GF-D8 (cell line): ENCODE data around the gene GRID1.
"Not testable (repeated sequence)": the region's sequence is repeated elsewhere in the genome, so short reads cannot be mapped to it uniquely, and the experiment has no call there.

Experiments
- DNase-seq: peaks from one replicate; lab custom pipeline; 2025; lab: John Stamatoyannopoulos, UW

Gene GRID1

GRCh38 chr10:86391986-86392722 is 25.6 kb upstream of the GRID1 start:
- DNase-seq, result no peak

DNA sequence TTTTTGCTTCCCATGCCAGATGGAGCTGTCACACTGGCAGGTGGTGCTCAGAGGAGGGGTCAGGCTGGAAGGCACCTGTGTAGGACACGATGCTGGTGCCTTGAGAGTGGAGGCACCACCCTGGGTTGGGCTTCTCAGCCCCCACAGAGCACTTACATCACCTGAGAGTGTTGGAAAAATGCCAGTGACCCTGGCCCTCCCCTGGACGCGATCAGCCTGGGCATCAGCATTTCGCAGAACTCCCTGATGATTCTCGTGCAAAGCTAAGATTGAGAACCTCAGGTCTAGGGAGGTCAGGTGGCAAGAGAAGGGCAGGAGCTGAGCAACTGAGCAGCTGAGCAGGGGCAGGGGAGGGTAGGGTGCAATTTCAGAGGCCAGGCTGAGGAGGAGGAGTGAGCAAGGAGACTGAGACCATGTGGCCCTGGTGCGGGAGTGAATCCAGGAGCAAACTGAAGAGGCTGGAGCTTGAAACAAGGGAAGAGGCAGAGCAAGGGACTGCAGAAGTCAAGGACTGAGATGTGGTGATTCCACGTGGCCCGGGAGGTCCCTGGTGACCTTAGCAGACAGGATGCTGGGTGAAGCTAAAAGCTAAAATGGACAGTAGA is 24.7 kb upstream of the GRID1 start:
- no peak for DNase-seq

DNA sequence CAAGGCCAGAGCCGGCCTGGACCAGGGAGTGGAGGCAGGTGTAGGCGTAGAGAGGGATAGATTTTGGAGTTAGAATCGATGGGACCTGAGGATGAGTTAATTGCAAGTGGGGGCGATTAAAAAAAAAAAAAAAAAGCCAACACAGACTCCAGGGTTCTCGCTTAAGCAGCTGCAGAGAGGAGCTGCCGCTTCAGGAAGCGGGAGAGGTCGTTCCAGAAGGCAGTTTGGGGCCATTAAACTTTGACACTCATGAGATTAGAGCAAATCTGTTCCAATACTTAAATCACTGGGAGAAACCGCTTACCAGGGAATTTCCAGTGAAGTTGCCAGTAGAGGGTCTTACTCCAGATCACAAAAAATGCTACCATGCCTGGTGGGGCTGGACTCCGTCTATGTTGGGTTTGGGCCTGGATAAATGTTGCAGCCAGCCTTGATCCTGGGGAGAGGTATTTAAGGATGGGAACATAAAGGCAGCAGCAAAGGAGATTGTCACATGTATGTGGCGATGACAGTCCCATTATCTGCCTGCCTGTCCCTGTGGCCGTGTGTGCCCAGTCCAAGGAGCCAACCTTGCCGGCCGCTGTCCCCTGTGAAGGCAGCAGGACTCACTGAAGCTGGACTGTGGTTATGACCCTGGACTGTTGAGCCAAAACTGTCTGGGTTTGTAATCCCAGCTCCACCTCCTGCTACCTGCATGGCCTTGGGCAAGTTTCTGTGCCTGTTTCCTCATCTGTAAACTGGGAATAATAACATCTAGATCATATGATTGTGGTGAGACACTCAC is 23.9 kb upstream of the GRID1 start:
- no peak for DNase-seq

DNA sequence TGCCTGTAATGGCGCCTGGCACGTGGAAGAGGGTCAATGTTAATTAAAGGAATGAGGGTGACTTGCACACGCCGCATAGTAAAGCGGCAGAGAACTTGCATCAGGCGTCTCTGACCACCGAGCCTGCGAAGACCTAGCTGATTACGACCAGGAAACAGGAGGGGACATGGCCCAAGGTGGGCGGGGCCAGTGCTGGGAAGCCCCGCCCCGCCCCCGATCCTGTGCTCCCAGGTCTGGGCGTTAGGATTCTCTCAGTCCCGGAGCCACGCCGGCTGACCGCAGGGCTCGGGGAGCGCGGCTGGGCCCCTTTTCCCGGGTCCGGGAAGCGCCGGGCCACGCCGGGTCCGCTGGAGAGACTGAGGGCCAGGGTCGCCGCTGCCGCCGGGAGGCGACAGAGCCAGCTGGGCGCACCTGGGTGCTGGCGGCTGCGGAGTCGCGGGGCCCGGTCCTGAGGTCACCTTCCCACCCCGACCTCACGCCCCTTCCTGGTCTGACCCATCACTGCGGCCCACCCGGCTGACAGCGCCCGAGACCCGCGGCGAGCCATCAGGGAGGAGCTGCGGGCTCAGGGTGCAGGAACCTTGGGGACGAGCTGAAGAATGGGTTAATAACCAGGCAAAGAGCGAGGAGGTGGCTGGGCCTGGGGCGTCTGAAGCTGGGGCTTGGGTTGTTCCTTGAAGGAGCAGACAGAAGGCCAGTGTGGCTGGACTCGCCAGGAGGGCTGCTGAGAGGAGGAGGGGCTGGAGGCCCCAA is 23.0 kb upstream of the GRID1 start:
- DNase-seq, result no peak

DNA sequence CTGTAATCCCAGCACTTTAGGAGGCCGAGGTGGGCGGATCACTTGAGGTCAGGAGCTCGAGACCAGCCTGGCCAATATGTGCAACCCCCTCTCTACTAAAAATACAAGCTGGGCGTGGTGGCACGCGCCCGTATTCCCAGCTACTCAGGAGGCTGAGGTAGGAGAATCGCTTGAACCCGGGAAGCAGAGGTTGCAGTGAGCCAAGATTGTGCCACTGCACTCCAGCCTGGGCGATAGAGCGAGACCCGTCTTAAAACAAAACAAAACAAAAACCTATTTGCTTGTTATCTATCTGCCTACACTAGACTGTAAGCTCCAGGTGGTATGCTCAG is 22.5 kb upstream of the GRID1 start:
- DNase-seq, result not testable (repeated sequence)

GRCh38 chr10:86388119-86388704 is 21.6 kb upstream of the GRID1 start:
- DNase-seq, result no peak

- no peak for DNase-seq
Observed at GRCh38 chr10:86387178-86387794, 20.7 kb upstream of the GRID1 start.

DNA sequence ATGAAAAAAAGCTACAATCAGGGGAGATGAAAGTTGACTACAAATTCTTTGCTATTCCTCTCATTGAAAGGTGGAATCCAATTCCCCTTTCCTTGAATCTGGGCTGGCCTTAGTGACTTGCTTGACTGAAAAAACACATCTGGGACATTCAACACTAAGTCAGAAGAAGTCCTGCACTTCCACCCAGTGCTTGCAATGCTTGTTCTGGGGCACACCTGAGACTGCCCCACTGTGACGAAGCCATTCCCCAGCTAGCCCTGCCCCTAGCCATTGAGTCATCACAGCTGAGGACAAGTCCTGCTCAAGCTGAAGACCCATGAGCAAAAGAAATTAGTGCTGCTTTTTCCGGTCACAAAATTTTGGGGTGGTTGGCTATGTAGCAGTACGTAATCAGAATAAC is 19.2 kb upstream of the GRID1 start:
- DNase-seq, result no peak

DNA sequence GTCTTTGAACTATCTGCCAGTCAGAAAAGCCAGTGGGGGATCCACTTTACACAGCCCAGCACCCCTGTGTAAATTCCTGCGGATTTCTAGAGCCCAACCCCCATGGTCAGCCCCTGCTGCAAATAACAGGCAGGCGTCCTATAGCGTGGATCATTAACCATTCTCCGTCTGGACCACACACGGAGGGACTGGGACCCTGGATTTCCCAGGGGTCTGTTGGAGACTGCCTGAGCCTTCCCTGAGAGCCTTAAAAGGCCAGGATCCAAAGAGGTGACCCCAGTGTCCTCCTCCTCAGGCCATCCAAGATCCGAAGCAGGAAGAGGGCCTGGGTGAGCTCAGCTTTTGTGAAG is 11.2 kb upstream of the GRID1 start:
- DNase-seq, result no peak

DNA sequence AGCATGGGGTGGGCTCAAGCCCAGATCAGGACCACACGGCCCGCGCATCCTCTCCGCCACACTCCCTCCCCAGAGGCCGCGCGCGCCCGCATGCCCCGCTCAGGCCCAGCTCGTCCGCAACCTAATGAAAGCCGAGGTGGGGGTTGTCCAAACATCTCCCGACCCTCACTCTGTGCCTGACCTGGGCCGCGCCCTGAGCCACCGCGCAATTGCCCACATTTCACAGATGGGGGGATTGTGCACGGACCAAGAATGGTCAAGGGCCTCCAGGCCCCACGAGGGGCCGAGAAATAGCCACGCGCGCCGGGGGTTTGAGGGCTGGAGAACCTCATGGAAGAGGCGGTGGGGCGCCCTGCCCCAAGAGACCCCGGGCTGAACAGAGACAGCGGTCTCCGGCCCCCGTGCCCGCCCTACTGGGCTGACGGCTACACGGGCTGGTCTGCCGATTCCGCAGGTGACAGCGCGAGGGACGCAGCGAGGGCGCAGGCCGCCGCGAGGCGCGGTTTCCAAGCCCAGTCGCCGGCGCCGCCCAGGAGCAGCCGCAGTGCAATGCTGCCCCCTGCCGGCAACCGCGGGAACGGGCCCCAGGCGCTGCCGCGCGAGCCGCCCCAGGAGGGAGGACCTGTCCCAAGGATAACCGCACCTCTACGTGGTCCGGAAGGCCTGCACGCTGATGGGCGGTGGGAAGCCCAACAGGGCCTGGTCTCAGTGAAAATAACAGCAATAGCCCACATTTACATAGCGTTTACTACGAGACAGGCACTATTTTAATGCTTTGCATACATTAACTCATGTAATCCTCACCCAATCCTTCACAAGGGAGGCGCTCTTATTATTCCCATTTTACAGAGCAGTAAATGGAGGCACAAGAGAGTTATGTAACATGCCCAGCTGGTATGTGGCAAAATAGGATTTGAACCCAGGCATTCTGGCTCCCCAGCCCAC is 10.5 kb upstream of the GRID1 start:
- no peak for DNase-seq

DNA sequence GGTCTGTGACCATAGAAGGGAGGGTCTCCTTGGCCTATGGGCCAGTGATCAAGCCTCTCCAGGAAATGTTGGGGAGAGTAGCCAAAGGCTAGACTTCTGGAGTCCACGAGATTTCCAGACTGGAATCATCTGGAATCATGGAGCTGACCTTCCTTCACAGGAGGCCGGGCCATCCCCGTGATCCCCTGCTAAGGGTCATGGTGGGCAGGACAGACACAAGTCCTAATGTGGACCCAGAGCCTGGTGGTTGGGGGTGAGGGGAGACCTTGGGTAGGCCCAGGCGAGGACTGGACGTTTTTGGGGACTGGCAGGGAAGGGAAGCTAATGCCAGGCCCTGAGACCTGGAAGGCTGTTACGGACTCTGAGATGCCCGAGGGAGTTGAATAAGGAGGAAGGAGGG is 9.8 kb upstream of the GRID1 start:
- no peak for DNase-seq

DNA sequence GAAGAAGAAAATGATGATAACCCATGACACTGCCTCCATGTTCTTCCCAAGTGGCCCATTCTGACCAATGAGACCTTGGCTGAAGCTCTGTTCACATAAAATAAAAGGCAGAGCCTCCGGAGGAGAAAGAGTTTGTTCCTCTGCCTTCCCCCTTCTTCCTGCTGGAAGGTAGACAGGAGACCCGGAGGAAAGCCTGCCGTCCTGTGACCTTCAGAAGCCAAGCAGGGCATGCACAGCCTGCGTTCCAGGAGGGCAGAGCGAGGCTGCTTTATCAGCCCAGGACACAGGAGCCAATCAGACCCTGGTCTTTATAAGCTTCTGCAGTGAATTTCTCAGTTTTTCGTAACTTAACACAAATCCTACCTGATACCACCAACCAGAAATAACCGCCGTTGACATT is 8.6 kb upstream of the GRID1 start:
- DNase-seq, result no peak

DNA sequence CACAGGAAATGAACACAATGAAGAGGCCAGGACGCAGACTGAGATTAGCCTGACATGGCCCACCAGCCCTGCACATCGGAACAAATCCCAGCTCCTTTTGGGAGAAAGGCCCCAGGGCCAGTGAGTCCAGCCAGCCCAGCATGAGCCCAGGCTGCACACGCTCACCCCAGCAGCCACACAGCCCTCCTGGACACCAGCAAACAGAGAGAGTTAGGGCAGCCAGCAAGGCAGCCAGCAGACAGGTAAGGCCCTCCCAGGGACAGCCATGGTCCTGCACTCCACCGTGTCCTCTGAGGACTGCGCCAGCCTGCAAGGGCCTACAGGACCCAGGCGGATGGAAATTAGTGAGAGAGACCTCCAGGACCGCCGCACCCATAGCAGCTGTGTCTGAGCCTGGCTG is 8.1 kb upstream of the GRID1 start:
- no peak for DNase-seq

DNA sequence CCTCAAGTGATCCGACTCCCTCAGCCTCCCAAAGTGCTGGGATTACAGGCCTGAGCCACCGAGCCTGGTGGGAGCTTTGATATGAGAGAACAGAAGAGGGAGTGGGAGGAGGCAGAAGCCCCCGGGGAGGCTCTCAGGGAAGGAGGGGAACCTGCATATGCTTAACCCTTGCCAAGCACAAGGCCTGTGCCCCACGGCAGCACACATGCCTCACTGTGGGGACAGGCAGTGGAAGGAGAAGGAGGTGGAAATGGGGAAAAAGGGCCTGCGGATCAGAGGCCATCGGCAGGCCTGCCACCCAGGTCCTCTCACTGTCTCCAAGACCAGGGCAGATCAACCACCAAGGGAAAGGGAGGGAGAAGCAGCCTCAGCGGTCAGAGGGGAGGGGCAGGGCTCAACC is 7.2 kb upstream of the GRID1 start:
- no peak for DNase-seq

GRCh38 chr10:86373251-86373650 is 6.7 kb upstream of the GRID1 start:
- no peak for DNase-seq

DNA sequence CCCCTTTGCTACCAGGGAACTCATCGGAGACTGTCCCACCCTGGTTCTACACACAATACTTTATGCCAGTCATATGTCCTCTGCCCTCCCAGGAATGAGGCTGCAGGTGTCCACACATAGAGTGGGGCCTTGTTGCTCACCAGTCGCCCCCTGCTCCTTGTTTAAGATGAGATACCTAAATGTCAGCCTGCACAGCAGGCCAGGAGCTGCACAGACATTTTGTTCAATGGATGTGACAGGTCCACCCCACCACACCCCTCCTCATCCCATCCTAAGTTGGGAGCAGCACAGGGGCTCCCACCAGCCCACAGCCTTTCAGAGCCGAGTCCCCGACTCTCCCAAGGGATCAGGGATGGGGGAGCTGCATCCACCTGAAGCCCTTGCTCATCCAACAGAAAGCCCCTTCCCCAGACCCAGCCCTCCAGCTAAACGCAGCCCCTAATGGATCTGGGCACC is 6.2 kb upstream of the GRID1 start:
- DNase-seq, result no peak

GRCh38 chr10:86372119-86372783 is 5.7 kb upstream of the GRID1 start:
- DNase-seq, result no peak

GRCh38 chr10:86371691-86372090 is 5.1 kb upstream of the GRID1 start:
- no peak for DNase-seq

DNA sequence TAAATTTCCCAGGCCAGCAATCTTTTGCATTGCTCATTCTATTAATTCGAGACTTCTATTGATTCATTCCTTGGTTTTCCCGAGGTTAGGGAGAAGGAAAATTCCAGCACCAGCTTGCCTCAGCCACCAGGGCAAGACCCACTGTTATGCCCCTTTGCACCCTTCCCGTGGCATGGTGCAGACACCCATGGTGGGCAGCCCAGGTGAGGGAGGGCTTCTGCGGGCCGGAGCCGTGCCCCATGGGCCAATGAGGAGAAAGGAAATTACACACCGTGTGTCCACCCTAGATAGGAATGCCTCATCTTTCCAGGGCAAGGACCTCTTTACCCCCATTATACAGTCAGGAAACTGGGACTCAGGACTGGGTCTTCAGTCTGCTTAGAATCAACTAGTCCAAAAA is 4.5 kb upstream of the GRID1 start:
- DNase-seq, result no peak

DNA sequence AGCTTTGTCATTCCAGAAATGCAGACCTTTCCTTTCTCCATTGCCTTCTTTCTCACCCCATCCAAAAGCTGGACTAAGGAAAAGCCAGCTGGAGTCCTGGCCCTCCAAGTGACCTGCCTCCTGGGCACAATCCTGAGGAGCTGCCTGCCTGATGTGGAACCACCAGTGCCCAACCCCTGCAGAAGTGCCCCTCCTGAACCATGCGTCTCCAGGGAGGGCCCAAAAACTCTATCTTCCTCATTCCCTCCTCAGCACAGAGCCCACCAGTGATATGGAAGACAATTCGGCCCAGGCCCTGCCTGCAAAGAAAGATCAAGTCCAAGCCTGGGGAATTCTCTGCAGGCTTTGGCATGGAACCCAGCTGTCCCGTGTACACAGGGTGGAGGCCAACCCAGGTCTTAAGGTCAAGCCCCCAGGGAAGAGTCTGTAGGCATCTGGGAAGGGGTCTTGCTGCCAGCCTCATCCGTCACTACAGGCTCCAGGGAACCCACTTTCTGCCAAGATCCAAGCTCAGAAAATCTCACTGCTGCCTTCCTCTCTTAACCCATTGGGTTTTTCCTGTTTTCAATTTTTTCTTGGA is 3.5 kb upstream of the GRID1 start:
- no peak for DNase-seq
